HepG2 (cell line): ENCODE measurements around the gene TMEM38A. TPM values are rescaled to one million over a fixed set of nuclear protein-coding genes. Genes with fewer than 3 reads are reported as not detected.

ENCODE experiments used
- ARID4A ChIP-seq: sonication (generic); formaldehyde crosslinking; IDR thresholded peaks from 2 replicates; pipeline ENCODE4 v1.5.0; 2020; ENCODE audit warnings: mild to moderate bottlenecking, missing genetic modification reagents, borderline replicate concordance
- BRD4 ChIP-seq: sonication (generic); formaldehyde crosslinking; IDR thresholded peaks from 2 replicates; pipeline ENCODE4 v1.4.0; 2020; ENCODE audit warnings: missing genetic modification reagents
- CBFB ChIP-seq: sonication (generic); formaldehyde crosslinking; IDR thresholded peaks from 2 replicates; pipeline ENCODE4 v1.4.0; 2020; ENCODE audit warnings: missing genetic modification reagents
- KAT7 ChIP-seq: IDR thresholded peaks from 2 replicates; pipeline ENCODE4 v1.6.1; 2018; ENCODE audit warnings: borderline replicate concordance, missing compliant biosample characterization
- KDM4B ChIP-seq: sonication (generic); formaldehyde crosslinking; IDR thresholded peaks from 2 replicates; pipeline ENCODE4 v1.4.0; 2020; ENCODE audit warnings: missing genetic modification reagents
- MEIS2 ChIP-seq: sonication (generic); formaldehyde crosslinking; IDR thresholded peaks from 2 replicates; pipeline ENCODE4 v1.9.0; 2021; ENCODE audit warnings: mild to moderate bottlenecking, missing genetic modification reagents
- SIN3A ChIP-seq: IDR thresholded peaks from 2 replicates; pipeline ENCODE4 v1.6.1; 2011; ENCODE audit warnings: low read depth, mild to moderate bottlenecking, control low read depth, low read length, borderline replicate concordance
- SKI ChIP-seq: fragments of 450-650 bp; IDR thresholded peaks from one replicate; pipeline ENCODE4 v1.6.1; 2018; ENCODE audit warnings: mild to moderate bottlenecking; ENCODE audit not compliant: partially characterized antibody
- SOX5 ChIP-seq: IDR thresholded peaks from 2 replicates; pipeline ENCODE4 v1.6.1; 2016; ENCODE audit warnings: borderline replicate concordance
- TAF1 ChIP-seq: sonication (generic); formaldehyde crosslinking; IDR thresholded peaks from 2 replicates; pipeline ENCODE4 v1.4.0; 2020; ENCODE audit warnings: missing genetic modification reagents
- TEAD2 ChIP-seq: sonication (generic); formaldehyde crosslinking; IDR thresholded peaks from 2 replicates; pipeline ENCODE4 v1.9.0; 2021; ENCODE audit warnings: missing genetic modification reagents
- ZFP82 ChIP-seq: sonication (generic); formaldehyde crosslinking; IDR thresholded peaks from 2 replicates; pipeline ENCODE4 v1.5.1; 2020; ENCODE audit warnings: mild to moderate bottlenecking, missing genetic modification reagents, borderline replicate concordance
- ZFX ChIP-seq: sonication (generic); formaldehyde crosslinking; IDR thresholded peaks from 2 replicates; pipeline ENCODE4 v1.4.0; 2020; ENCODE audit warnings: mild to moderate bottlenecking, low read depth, missing genetic modification reagents, moderate library complexity
- ZFY ChIP-seq: sonication (generic); formaldehyde crosslinking; IDR thresholded peaks from 2 replicates; pipeline ENCODE4 v1.4.0; 2020; ENCODE audit warnings: missing genetic modification reagents
- ZGPAT ChIP-seq: IDR thresholded peaks from 2 replicates; pipeline ENCODE4 v1.6.1; 2016; ENCODE audit warnings: mild to moderate bottlenecking
- ZNF234 ChIP-seq: sonication (generic); formaldehyde crosslinking; conservative IDR thresholded peaks from 2 replicates; pipeline ENCODE4 v1.5.1; 2020; ENCODE audit warnings: mild to moderate bottlenecking, missing genetic modification reagents
- ZNF251 ChIP-seq: sonication (generic); formaldehyde crosslinking; IDR thresholded peaks from 2 replicates; pipeline ENCODE4 v1.9.0; 2021; ENCODE audit warnings: mild to moderate bottlenecking, missing genetic modification reagents
- ZNF607 ChIP-seq: sonication (generic); formaldehyde crosslinking; IDR thresholded peaks from 2 replicates; pipeline ENCODE4 v1.5.1; 2020; ENCODE audit warnings: missing genetic modification reagents, mild to moderate bottlenecking, borderline replicate concordance
- polyA plus RNA-seq, 8 experiments: library from polyadenylated mRNA; depleted of rRNA in 3 of 8; stranded (reverse) in 7 of 8; unstranded in 1 of 8; fragments of >200 nt; fragmentation: Illumina TruSeq in 4 of 8; extraction: Trizol in 4 of 8; gene quantifications; 2 replicates each; pipeline versions ENCODE4 v1.2.1 to v1.2.3, GENCODE V29; 2011 to 2016; ENCODE audit warnings: low read depth in 4 of 8, missing spikeins in 1 of 8, mixed read lengths in 1 of 8; ENCODE audit not compliant: insufficient read depth in 1 of 8
- total RNA-seq, 5 experiments: library from RNA; depleted of rRNA; stranded (reverse); fragments of >200 nt; fragmentation: Illumina TruSeq; extraction: Trizol; gene quantifications; 2 replicates each; pipeline ENCODE4 v1.2.3, GENCODE V29; 2016; ENCODE audit warnings: low read depth in 1 of 5
- TF ChIP-seq, protein P1 (sequence below): sonication (generic); formaldehyde crosslinking; IDR thresholded peaks from 2 replicates; pipeline ENCODE4 v1.9.0; 2022; ENCODE audit warnings: missing genetic modification reagents, mild to moderate bottlenecking, borderline replicate concordance
- TF ChIP-seq, protein P2 (sequence below): sonication (generic); formaldehyde crosslinking; IDR thresholded peaks from 2 replicates; pipeline ENCODE4 v1.4.0; 2020; ENCODE audit warnings: missing genetic modification reagents

Gene TMEM38A
- total and polyA plus RNA-seq, 2 of the 13 experiments (the other 11 are each of a cell fraction or from before 2014, with no cell fraction given): 4.8 to 6.8 TPM

DNA sequence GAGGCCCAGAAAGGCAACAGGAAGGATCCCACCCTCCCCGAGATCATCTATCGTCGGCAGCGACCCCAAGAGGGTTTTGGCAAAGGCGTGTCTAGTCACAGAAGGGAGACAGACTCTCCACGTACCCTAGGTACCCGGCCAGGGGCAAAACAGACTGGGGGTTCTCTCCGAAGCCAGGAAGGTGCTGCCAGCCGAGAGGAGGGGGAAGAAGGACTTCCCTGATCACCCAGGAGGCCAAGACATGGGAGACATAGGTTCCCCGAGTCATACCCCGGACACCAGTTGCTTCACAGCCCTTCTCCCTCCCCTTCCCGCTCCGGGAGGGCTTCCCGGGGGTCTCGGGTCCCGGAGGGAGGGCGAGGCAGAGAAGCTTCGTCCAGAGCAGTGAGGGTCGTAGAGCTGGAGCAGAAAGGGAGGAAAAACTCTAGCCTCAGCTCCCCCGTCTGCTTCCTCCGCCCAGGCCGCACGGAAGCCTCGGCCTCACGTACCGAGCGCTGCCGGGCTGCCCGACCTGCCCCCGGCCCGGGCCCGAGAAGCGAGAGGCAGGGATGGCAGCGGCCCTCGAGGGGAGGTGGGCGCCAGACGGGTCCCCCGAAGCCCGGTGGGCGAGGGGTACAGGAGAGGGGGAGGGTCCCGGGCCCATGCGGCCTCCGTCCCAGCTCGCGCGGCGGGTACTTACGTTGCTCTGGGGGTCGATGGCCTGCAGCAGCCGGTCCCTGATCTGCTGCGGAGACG is 33.6 kb upstream of the TMEM38A start (continued):
- 0 out of 2 replicates have a peak, but pooled peaks have one; percentile 51 for TF ChIP-seq KAT7 (CRISPR knock-in tag)
- TF ChIP-seq SOX5: no peak
- peak; percentile 31; the same call in 1 of the 2 replicates for TF ChIP-seq ZGPAT (CRISPR knock-in tag)
- 0 out of 2 replicates have a peak, but pooled peaks have one; percentile 23 for TF ChIP-seq ZNF234 (CRISPR knock-in tag)
- 0 out of 2 replicates have a peak, but pooled peaks have one; percentile 62 for TF ChIP-seq ZNF607 (CRISPR knock-in tag)
- TF ChIP-seq MEIS2 (CRISPR knock-in tag): no peak
- TF ChIP-seq ZFX (CRISPR knock-in tag): peak; percentile 98
- peak; percentile 43 for TF ChIP-seq ARID4A (CRISPR knock-in tag)
- no peak for TF ChIP-seq BRD4 (CRISPR knock-in tag)
- no peak for TF ChIP-seq TEAD2 (CRISPR knock-in tag)
- no peak for TF ChIP-seq ZFP82 (CRISPR knock-in tag)
- 0 out of 2 replicates have a peak, but pooled peaks have one; percentile 12 for TF ChIP-seq SIN3A
- peak; percentile 97 for TF ChIP-seq ZFY (CRISPR knock-in tag)
- TF ChIP-seq, protein P1, sequence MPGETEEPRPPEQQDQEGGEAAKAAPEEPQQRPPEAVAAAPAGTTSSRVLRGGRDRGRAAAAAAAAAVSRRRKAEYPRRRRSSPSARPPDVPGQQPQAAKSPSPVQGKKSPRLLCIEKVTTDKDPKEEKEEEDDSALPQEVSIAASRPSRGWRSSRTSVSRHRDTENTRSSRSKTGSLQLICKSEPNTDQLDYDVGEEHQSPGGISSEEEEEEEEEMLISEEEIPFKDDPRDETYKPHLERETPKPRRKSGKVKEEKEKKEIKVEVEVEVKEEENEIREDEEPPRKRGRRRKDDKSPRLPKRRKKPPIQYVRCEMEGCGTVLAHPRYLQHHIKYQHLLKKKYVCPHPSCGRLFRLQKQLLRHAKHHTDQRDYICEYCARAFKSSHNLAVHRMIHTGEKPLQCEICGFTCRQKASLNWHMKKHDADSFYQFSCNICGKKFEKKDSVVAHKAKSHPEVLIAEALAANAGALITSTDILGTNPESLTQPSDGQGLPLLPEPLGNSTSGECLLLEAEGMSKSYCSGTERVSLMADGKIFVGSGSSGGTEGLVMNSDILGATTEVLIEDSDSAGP (CRISPR knock-in tag): peak; percentile 29; the same call in 1 of the 2 replicates
- no peak for TF ChIP-seq SKI
- no peak for TF ChIP-seq ZNF251 (CRISPR knock-in tag)
- peak; percentile 33 for TF ChIP-seq TAF1 (CRISPR knock-in tag)
- TF ChIP-seq, protein P2, sequence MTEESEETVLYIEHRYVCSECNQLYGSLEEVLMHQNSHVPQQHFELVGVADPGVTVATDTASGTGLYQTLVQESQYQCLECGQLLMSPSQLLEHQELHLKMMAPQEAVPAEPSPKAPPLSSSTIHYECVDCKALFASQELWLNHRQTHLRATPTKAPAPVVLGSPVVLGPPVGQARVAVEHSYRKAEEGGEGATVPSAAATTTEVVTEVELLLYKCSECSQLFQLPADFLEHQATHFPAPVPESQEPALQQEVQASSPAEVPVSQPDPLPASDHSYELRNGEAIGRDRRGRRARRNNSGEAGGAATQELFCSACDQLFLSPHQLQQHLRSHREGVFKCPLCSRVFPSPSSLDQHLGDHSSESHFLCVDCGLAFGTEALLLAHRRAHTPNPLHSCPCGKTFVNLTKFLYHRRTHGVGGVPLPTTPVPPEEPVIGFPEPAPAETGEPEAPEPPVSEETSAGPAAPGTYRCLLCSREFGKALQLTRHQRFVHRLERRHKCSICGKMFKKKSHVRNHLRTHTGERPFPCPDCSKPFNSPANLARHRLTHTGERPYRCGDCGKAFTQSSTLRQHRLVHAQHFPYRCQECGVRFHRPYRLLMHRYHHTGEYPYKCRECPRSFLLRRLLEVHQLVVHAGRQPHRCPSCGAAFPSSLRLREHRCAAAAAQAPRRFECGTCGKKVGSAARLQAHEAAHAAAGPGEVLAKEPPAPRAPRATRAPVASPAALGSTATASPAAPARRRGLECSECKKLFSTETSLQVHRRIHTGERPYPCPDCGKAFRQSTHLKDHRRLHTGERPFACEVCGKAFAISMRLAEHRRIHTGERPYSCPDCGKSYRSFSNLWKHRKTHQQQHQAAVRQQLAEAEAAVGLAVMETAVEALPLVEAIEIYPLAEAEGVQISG: no peak
- no peak for TF ChIP-seq KDM4B (CRISPR knock-in tag)
- TF ChIP-seq CBFB: 0 out of 2 replicates have a peak, but pooled peaks have one; percentile 12
